GM12872 (cell line): ENCODE measurements around the gene GALNT16.

Experiments
- TF ChIP-seq, protein P1 (sequence below): IDR thresholded peaks from 3 replicates; pipeline ENCODE4 v1.5.1; 2011; ENCODE audit warnings: low read depth, mild to moderate bottlenecking, low read length, moderate library complexity; ENCODE audit not compliant: insufficient read depth

The GALNT16 gene

GRCh38 chr14:69374235-69374634, 114.3 kb downstream of the GALNT16 start:
- TF ChIP-seq, protein P1, sequence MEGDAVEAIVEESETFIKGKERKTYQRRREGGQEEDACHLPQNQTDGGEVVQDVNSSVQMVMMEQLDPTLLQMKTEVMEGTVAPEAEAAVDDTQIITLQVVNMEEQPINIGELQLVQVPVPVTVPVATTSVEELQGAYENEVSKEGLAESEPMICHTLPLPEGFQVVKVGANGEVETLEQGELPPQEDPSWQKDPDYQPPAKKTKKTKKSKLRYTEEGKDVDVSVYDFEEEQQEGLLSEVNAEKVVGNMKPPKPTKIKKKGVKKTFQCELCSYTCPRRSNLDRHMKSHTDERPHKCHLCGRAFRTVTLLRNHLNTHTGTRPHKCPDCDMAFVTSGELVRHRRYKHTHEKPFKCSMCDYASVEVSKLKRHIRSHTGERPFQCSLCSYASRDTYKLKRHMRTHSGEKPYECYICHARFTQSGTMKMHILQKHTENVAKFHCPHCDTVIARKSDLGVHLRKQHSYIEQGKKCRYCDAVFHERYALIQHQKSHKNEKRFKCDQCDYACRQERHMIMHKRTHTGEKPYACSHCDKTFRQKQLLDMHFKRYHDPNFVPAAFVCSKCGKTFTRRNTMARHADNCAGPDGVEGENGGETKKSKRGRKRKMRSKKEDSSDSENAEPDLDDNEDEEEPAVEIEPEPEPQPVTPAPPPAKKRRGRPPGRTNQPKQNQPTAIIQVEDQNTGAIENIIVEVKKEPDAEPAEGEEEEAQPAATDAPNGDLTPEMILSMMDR: no peak

DNA sequence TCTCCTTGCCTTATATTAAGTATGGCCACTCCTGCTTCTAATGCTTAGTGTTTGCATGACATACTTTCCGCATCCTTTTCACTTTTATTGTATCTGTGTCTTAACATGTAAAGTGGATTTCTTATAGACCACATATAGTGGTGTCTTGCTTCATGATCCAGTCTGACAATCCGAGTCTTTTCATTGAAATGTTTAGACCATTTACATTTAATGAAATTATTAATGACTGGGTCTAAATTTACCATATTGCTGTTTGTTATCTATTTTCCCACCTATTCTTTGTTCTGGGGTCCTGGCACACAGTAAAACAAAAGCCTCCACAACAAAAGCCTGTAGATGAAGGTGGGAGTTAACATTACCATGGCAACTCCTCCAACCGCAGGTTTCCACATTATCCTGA, 115.2 kb downstream of the GALNT16 start:
- TF ChIP-seq, protein P1: no peak

GRCh38 chr14:69375722-69376121, 115.8 kb downstream of the GALNT16 start:
- TF ChIP-seq, protein P1: no peak

- TF ChIP-seq, protein P1: no peak
These were observed 116.5 kb downstream of the GALNT16 start for GRCh38 chr14:69376439-69376838.

DNA sequence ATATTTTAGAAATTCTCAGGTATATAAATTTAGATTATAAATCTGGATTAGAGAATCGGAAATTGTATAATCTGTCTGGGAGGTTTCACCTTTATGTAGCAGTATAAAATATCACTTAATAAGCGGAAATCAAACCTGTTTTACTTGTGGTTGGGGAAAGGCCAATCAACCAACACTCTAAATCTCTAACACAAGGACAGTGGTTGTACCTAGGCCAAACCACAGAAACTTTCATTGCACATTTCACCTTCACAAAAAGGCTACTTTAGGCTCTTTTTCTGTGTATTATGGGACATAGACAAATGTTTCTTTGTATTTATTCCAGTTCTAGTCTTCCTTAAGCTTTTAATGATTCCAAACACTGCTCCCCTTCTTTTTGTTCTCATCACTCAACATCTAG, 118.3 kb downstream of the GALNT16 start:
- TF ChIP-seq, protein P1: no peak

DNA sequence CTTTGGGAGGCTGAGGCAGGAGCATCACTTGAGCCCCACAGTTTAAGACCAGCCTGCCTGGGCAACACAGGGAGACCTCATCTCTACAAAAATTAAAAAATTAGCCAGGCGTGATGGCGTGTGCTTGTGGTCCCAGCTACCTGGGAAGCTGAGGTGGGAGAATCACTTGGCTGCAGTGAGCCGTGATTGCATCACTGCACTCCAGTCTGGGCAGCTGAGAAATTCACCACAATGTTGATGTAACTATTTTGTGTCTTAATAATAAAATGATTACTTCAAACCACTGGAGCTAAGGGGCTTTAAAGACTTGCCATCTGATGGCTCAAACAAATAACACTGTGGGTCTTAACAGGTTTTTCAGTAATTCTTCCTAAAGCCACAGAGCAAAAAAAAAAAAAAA, 127.4 kb downstream of the GALNT16 start:
- TF ChIP-seq, protein P1: no peak

- TF ChIP-seq, protein P1: no peak
These were observed 132.5 kb downstream of the GALNT16 start for GRCh38 chr14:69392481-69392880.

GRCh38 chr14:69395929-69396328, 136.0 kb downstream of the GALNT16 start:
- TF ChIP-seq, protein P1: no peak
